ENCODE results near the gene SPAG16. TPM values are rescaled to one million over a fixed set of nuclear protein-coding genes. Genes with fewer than 3 reads are reported as not detected.

SPAG16 gene
- total RNA-seq, 1 donor from 2014 or later = 14.4 TPM

DNA sequence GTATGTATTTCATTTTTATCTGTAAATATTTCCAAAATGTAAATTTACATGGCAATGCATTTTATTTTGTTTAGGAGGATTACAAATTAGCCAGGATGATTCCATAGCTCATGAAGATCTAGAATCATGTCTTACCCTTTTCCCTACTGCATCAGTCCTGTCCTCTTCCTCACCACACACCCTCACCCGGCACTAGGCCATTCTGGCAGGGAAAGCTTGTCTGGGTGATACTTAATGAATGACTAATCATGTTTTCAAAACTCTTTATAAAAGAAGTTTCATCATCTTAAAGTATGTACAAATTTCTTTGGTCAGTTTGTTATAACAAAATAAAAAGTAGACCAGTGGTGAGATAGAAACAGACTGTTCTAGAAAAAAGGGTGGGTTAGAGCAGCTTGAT is 843.3 kb downstream of the SPAG16 start:
- TF ChIP-seq, protein P1, sequence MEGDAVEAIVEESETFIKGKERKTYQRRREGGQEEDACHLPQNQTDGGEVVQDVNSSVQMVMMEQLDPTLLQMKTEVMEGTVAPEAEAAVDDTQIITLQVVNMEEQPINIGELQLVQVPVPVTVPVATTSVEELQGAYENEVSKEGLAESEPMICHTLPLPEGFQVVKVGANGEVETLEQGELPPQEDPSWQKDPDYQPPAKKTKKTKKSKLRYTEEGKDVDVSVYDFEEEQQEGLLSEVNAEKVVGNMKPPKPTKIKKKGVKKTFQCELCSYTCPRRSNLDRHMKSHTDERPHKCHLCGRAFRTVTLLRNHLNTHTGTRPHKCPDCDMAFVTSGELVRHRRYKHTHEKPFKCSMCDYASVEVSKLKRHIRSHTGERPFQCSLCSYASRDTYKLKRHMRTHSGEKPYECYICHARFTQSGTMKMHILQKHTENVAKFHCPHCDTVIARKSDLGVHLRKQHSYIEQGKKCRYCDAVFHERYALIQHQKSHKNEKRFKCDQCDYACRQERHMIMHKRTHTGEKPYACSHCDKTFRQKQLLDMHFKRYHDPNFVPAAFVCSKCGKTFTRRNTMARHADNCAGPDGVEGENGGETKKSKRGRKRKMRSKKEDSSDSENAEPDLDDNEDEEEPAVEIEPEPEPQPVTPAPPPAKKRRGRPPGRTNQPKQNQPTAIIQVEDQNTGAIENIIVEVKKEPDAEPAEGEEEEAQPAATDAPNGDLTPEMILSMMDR (IDR thresholded peaks at IDR 0.05; ENCODE audit: unreplicated experiment) = no peak
- H3K27me3 Mint-ChIP-seq (ENCODE audit: unreplicated experiment) = no peaks in the 10 kb centered on the region
- no peaks in the 10 kb centered on the region for H3K36me3 Mint-ChIP-seq (ENCODE audit: low read depth, unreplicated experiment)
- H3K4me1 Mint-ChIP-seq (ENCODE audit: unreplicated experiment) = no peaks in the 10 kb centered on the region
- H3K27ac Mint-ChIP-seq (ENCODE audit: unreplicated experiment) = no peak overlapping the region
- no peak overlapping the region for H3K4me3 Mint-ChIP-seq (ENCODE audit: unreplicated experiment)
- no peak for DNase-seq (ENCODE audit: low spot score)
- H3K9me3 Mint-ChIP-seq (ENCODE audit: unreplicated experiment) = no peaks in the 10 kb centered on the region

DNA sequence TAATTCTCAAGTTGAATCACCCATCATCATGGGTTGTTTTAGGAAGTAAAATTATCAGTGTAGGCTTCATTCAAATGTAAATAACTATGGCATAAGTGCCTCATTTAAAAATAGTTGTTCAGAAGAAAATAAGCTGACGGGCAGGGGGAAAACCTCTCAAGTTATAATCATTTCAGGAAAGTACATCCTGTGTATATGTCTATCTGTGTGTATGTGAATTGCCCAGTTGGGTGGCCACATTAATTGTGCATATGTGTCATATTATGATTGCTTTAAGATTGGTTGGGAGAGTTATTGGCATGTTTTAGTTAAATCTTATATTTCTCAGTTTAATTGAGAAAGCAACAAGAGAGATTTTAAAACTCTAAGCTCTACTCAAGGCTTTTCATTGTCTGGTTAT is 843.8 kb downstream of the SPAG16 start:
- Mint-ChIP-seq H3K4me3 (ENCODE audit: unreplicated experiment) (no peak overlapping the region), H3K36me3 (ENCODE audit: low read depth, unreplicated experiment) (no peaks in the 10 kb centered on the region), H3K4me1 (ENCODE audit: unreplicated experiment) (no peaks in the 10 kb centered on the region), H3K9me3 (ENCODE audit: unreplicated experiment) (no peaks in the 10 kb centered on the region), H3K27me3 (ENCODE audit: unreplicated experiment) (no peaks in the 10 kb centered on the region), H3K27ac (ENCODE audit: unreplicated experiment) (no peak overlapping the region)
- DNase-seq (ENCODE audit: low spot score) = no peak
- TF ChIP-seq, protein P1 (IDR thresholded peaks at IDR 0.05; ENCODE audit: unreplicated experiment) = no peak

DNA sequence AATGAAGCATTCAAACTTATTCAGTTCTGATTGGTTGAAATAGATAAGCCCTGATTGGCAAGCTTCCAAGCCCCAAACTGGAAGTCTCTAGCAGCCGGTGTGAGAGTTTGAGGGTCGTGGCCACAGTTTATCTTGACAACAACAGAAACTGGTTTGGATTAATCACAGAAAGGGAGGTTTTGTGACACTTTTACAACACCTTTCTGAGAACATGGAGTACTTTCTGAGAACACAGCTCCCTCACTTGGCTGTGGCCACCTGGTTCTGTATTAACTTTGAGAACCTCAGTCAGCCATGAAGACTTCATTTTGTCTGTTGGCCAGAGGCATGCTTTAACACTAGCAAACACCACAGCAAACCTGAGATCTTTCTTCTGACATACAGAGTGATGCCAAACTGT is 845.9 kb downstream of the SPAG16 start:
- DNase-seq (ENCODE audit: low spot score) = no peak
- no peak overlapping the region for H3K4me3 Mint-ChIP-seq (ENCODE audit: unreplicated experiment)
- H3K27ac Mint-ChIP-seq (ENCODE audit: unreplicated experiment) = no peak overlapping the region
- TF ChIP-seq, protein P1 (IDR thresholded peaks at IDR 0.05; ENCODE audit: unreplicated experiment) = no peak
- no peaks in the 10 kb centered on the region for H3K27me3 Mint-ChIP-seq (ENCODE audit: unreplicated experiment)
- no peaks in the 10 kb centered on the region for H3K4me1 Mint-ChIP-seq (ENCODE audit: unreplicated experiment)
- H3K36me3 Mint-ChIP-seq (ENCODE audit: low read depth, unreplicated experiment) = no peaks in the 10 kb centered on the region
- H3K9me3 Mint-ChIP-seq (ENCODE audit: unreplicated experiment) = no peaks in the 10 kb centered on the region

DNA sequence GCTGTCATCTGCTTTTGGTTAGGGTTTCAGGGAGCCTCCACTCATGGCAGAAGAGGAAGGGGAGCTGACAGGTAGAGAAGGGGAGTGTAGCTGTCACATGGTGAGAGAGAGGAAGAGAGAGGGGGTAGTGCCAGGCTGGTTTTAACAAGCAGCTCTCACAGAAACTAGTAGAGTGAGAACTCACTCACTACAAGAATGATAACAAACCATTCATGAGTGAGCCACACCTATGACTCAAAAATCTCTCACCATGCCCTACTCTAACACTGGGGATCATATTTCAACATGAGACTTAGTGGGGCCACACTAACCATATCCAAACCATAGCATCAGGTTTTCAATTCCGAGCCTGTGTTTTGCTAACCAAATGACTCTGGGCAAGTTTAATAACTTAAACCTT is 851.7 kb downstream of the SPAG16 start:
- Mint-ChIP-seq H3K9me3 (ENCODE audit: unreplicated experiment) (no peaks in the 10 kb centered on the region), H3K27ac (ENCODE audit: unreplicated experiment) (no peak overlapping the region), H3K36me3 (ENCODE audit: low read depth, unreplicated experiment) (no peaks in the 10 kb centered on the region), H3K4me1 (ENCODE audit: unreplicated experiment) (no peaks in the 10 kb centered on the region), H3K4me3 (ENCODE audit: unreplicated experiment) (no peak overlapping the region), H3K27me3 (ENCODE audit: unreplicated experiment) (no peaks in the 10 kb centered on the region)
- TF ChIP-seq, protein P1 (IDR thresholded peaks at IDR 0.05; ENCODE audit: unreplicated experiment) = no peak
- no peak for DNase-seq (ENCODE audit: low spot score)

DNA sequence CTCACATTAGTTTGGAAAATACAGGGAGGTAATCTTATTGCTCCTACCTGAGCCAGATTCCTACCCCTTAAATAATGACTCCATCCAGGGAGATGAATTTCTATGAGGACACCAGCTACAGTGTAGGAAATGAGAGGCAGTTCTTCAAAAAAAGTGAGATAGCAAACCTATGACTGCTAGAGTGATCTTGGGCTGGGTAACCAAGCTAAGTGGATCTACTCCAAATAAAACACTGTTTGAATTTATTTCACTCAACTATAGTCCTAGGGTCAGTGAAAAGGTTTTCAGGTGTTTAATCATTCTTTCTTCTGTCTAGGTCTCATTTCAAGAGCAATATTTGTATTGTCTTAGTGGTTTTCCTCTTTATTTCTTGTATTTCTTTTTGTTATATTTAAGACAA is 854.5 kb downstream of the SPAG16 start:
- no peaks in the 10 kb centered on the region for H3K36me3 Mint-ChIP-seq (ENCODE audit: low read depth, unreplicated experiment)
- H3K9me3 Mint-ChIP-seq (ENCODE audit: unreplicated experiment) = no peaks in the 10 kb centered on the region
- H3K27me3 Mint-ChIP-seq (ENCODE audit: unreplicated experiment) = no peaks in the 10 kb centered on the region
- H3K4me1 Mint-ChIP-seq (ENCODE audit: unreplicated experiment) = no peaks in the 10 kb centered on the region
- DNase-seq (ENCODE audit: low spot score) = no peak
- TF ChIP-seq, protein P1 (IDR thresholded peaks at IDR 0.05; ENCODE audit: unreplicated experiment) = no peak
- no peak overlapping the region for H3K27ac Mint-ChIP-seq (ENCODE audit: unreplicated experiment)
- no peak overlapping the region for H3K4me3 Mint-ChIP-seq (ENCODE audit: unreplicated experiment)

All from endothelial cell (in vitro differentiated cells).